Esophagus (tissue), 2 donors: Measurements from ENCODE around the gene PLAC8. TPM values are rescaled to one million over a fixed set of nuclear protein-coding genes. Genes with fewer than 3 reads are reported as not detected.
"Not testable (repeated sequence)": the region's sequence is repeated elsewhere in the genome, so short reads cannot be mapped to it uniquely, and the experiment has no call there.

Experiments used
- H3K27ac ChIP-seq, 2 donors: one replicate each; pipeline ENCODE4 v1.5.1; 2013; ENCODE audit warnings: low read depth in 2 of 2, mild to moderate bottlenecking in 2 of 2, inconsistent platforms in 1 of 2, low read length in 1 of 2, moderate library complexity in 1 of 2
- H3K27me3 ChIP-seq, 2 donors: one replicate each; pipeline ENCODE4 v1.6.1; 2013; ENCODE audit warnings: low read length in 2 of 2, control low read depth in 1 of 2, mild to moderate bottlenecking in 1 of 2; ENCODE audit not compliant: insufficient read depth in 2 of 2, control insufficient read depth in 1 of 2
- H3K36me3 ChIP-seq, 2 donors: one replicate each; pipeline ENCODE4 v1.6.1; 2013; ENCODE audit warnings: low read length in 1 of 2; ENCODE audit not compliant: control insufficient read depth in 2 of 2, insufficient read depth in 2 of 2
- H3K4me1 ChIP-seq, 2 donors: one replicate each; pipeline ENCODE4 v1.6.1; 2013; ENCODE audit warnings: low read length in 1 of 2; ENCODE audit not compliant: control insufficient read depth in 2 of 2, insufficient read depth in 2 of 2
- H3K4me3 ChIP-seq, 2 donors: one replicate each; pipeline ENCODE4 v1.5.1; 2013; ENCODE audit warnings: low read length in 2 of 2, mild to moderate bottlenecking in 2 of 2, low read depth in 1 of 2, moderate library complexity in 1 of 2
- H3K9me3 ChIP-seq, 2 donors: one replicate each; pipeline ENCODE4 v1.6.1; 2013; ENCODE audit warnings: mild to moderate bottlenecking in 2 of 2, low read depth in 1 of 2, low read length in 1 of 2, moderate library complexity in 1 of 2; ENCODE audit not compliant: control insufficient read depth in 2 of 2, insufficient read depth in 1 of 2
- WGBS, 2 donors: extraction: QIAGEN DNeasy Blood & Tissue Kit; methylation state at CpG; one replicate each; pipeline ENCODE4 v1.1.7; 2013; 5-methylcytosine and 5-hydroxymethylcytosine counted together
- polyA plus RNA-seq, 2 donors: library from polyadenylated mRNA; stranded (reverse); fragments of 200-250 nt; gene quantifications; one replicate each; pipeline ENCODE4 v1.2.3, GENCODE V29; 2013
- donor health status: healthy with polysubstance abuse.
- donor health status: Bipolar disorder and iron deficiency.

The PLAC8 gene
- polyA plus RNA-seq, 2 donors, result 49.1 to 88.4 TPM

DNA sequence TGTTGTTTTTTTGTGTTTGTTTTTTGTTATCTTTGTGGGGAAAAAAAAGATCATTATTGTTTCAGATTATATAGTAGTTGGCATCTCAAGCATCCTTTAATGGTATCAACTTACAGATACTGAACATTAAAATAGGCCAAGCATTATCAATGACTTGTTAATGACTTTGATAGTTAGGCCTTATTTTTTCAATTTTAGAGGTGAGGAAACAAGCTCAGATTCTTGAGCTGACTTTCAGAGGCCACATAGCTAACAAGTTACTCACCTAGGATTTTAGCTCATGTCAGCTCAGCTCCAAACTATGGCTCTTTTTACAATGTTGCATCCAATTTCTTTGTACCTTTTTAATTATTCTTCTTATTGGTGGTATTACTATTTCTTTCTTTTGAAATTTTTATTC lies 471 bp upstream of the PLAC8 start:
- H3K4me1 ChIP-seq, result no peaks in the 10 kb centered on the region
- H3K4me3 ChIP-seq, result no peak overlapping the region
- H3K36me3 ChIP-seq, result no peaks in the 10 kb centered on the region
- no peaks in the 10 kb centered on the region for H3K9me3 ChIP-seq
- H3K27me3 ChIP-seq, result no peaks in the 10 kb centered on the region
- H3K27ac ChIP-seq, result no peak overlapping the region

GRCh38 chr4:83113429-83113786 lies 1.1 kb downstream of the PLAC8 start:
- no peaks in the 10 kb centered on the region for H3K36me3 ChIP-seq
- H3K4me3 ChIP-seq, result peak overlapping the region in 1 of 2 donors; percentile 34
- peak overlapping the region in 1 of 2 donors; percentile 26 for H3K27ac ChIP-seq
- WGBS, 2 donors, result 53 to 54% methylated on average over 3 of the region's 3 CpGs
- no peaks in the 10 kb centered on the region for H3K9me3 ChIP-seq
- peaks cover 2 to 3% of the 10 kb centered on the region in 2 donors for H3K4me1 ChIP-seq
- H3K27me3 ChIP-seq, result no peaks in the 10 kb centered on the region

- WGBS, 2 donors, result 81 to 82% methylated on average over 16 of the region's 16 CpGs
- no peaks in the 10 kb centered on the region for H3K36me3 ChIP-seq
- H3K9me3 ChIP-seq, result no peaks in the 10 kb centered on the region
- H3K4me1 ChIP-seq, result peaks cover 2 to 3% of the 10 kb centered on the region in 2 donors
- H3K27me3 ChIP-seq, result no peaks in the 10 kb centered on the region
- peak overlapping the region; percentile 18 to 34 for H3K4me3 ChIP-seq
- peak overlapping the region; percentile 26 to 37 for H3K27ac ChIP-seq
Observed at GRCh38 chr4:83112678-83113428, 1.7 kb downstream of the PLAC8 start.

GRCh38 chr4:83112231-83112630 lies 2.3 kb downstream of the PLAC8 start:
- Histone ChIP-seq H3K4me1 (peaks cover 2 to 3% of the 10 kb centered on the region in 2 donors), H3K4me3 (no peak overlapping the region), H3K27me3 (no peaks in the 10 kb centered on the region), H3K9me3 (no peaks in the 10 kb centered on the region), H3K27ac (peak overlapping the region in 1 of 2 donors; percentile 59), H3K36me3 (no peaks in the 10 kb centered on the region)
- 77 to 87% methylated on average over 2 of the region's 2 CpGs for WGBS, 2 donors

- not testable (repeated sequence) for H3K36me3 ChIP-seq, H3K9me3 ChIP-seq, H3K4me3 ChIP-seq, H3K27ac ChIP-seq, H3K4me1 ChIP-seq, H3K27me3 ChIP-seq
- WGBS, 2 donors, result 86 to 90% methylated on average over 7 of the region's 7 CpGs
Observed at GRCh38 chr4:83111751-83112141, 2.8 kb downstream of the PLAC8 start.

DNA sequence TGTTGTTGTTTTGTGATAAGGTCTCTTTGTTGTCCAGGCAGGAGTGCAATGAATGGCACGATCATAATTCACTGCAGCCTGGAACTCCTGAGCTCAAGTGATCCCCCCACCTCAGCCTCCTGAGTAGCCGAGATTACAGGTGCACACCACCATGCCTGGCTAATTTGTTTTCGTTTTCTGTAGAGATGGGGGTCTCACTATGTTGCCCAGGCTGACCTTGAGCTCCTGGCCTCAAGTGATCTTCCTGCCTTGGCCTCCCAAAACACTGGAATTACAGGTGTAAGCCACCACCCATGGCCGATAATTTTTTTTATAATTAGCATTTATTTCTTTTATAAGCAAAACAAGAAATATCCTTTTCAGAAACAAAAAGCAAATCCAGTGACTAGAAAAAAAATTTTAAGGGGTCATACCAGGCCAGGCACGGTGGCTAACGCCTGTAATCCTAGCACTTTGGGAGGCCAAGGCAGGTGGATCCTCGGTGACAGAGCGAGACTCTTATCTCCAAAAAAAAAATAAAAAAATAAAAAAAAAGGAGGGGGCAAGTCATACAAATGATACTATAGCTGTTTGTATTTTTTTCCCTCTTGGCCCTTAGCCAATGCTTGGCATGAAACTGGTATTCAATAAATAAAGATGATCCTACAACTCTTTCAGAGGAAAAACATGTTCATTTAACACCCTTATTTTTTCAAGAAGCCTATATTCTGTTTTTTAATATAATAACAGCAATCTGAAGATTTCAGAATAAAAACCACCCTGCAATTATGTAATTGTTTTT lies 3.4 kb downstream of the PLAC8 start:
- Histone ChIP-seq H3K9me3 (no peaks in the 10 kb centered on the region), H3K27me3 (no peaks in the 10 kb centered on the region), H3K4me1 (peaks cover 2 to 3% of the 10 kb centered on the region in 2 donors), H3K4me3 (no peak overlapping the region), H3K27ac (peak overlapping the region in 1 of 2 donors; percentile 24), H3K36me3 (no peaks in the 10 kb centered on the region)
- 75 to 79% methylated on average over 8 of the region's 8 CpGs for WGBS, 2 donors

- H3K36me3 ChIP-seq, result no peaks in the 10 kb centered on the region
- H3K4me3 ChIP-seq, result peak overlapping the region; percentile 51 to 76
- H3K9me3 ChIP-seq, result no peaks in the 10 kb centered on the region
- WGBS, 2 donors, result 2 to 3% methylated on average over 18 of the region's 18 CpGs
- peaks cover 2 to 3% of the 10 kb centered on the region in 2 donors for H3K4me1 ChIP-seq
- no peaks in the 10 kb centered on the region for H3K27me3 ChIP-seq
- H3K27ac ChIP-seq, result peak overlapping the region; percentile 79 to 80
Observed at GRCh38 chr4:83110223-83110945, 4.1 kb downstream of the PLAC8 start.

- Histone ChIP-seq H3K4me1 (peaks cover 2 to 3% of the 10 kb centered on the region in 2 donors), H3K36me3 (no peaks in the 10 kb centered on the region), H3K27me3 (no peaks in the 10 kb centered on the region), H3K27ac (peak overlapping the region; percentile 79 to 80), H3K9me3 (no peaks in the 10 kb centered on the region), H3K4me3 (peak overlapping the region; percentile 51 to 76)
- WGBS, 2 donors, result 1% methylated on average over 52 to 64 of the region's 64 CpGs
Observed at GRCh38 chr4:83109480-83110222, 4.9 kb downstream of the PLAC8 start.
